GM21723 (cell line): ENCODE measurements around the gene TMCO4.
"Not testable (repeated sequence)": the region's sequence is repeated elsewhere in the genome, so short reads cannot be mapped to it uniquely, and the experiment has no call there.

Experiments
- ATAC-seq: cut with Tn5 transposase; IDR thresholded peaks from one replicate; pipeline ENCODE4 v1.9.1; 2021; ENCODE audit warnings: mild to moderate bottlenecking, moderate library complexity; ENCODE audit not compliant: unreplicated experiment

Gene TMCO4

GRCh38 chr1:19643602-19644394 is 155.9 kb downstream of the TMCO4 start, which contains the start of gene NBL1:
NBL1 (plus strand) TSS chr1:19644311; CDS start chr1:19655031, 10,720 bp downstream.
- ATAC-seq: peak; percentile 54

DNA sequence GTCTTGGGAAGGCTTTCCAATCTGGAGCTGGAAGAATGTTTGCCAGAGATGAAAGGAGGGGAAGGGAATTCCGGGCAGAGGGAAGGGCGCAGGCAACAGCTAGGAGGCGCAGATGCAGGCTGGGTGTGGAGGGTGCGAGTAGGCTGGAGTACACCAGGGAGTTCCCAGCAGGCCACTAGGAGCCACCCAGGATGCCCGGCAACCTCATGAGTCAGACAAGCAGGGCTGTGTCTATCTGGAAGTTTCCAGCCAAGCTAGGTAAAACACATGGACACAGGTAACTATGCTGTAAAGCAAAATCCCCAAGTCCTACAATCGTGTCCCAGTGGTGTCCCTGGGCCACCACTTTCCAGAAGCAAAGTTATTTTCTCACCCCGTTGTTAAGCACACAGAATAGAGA is 156.6 kb downstream of the TMCO4 start:
- ATAC-seq: no peak

- no peak for ATAC-seq
Observed at GRCh38 chr1:19640363-19641316, 159.1 kb downstream of the TMCO4 start.

GRCh38 chr1:19639999-19640362 is 159.7 kb downstream of the TMCO4 start:
- no peak for ATAC-seq

DNA sequence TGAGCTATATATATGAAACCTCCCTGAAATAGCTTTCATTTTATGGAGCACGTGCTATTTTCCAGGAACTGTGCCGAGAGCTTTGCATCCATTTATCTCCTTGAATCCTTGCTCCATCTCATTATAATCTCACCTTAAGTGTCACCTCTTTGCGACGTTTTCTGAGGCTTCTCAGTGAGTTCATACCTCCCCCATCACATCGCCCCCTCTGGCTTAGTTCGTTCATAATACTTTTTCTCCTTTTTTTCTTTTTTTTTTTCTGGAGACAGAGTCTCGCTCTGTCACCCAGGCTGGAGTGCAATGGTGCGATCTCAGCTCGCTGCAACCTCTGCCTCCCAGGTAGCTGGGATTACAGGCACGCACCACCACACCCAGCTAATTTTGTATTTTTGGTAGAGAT is 160.5 kb downstream of the TMCO4 start:
- ATAC-seq: not testable (repeated sequence)

DNA sequence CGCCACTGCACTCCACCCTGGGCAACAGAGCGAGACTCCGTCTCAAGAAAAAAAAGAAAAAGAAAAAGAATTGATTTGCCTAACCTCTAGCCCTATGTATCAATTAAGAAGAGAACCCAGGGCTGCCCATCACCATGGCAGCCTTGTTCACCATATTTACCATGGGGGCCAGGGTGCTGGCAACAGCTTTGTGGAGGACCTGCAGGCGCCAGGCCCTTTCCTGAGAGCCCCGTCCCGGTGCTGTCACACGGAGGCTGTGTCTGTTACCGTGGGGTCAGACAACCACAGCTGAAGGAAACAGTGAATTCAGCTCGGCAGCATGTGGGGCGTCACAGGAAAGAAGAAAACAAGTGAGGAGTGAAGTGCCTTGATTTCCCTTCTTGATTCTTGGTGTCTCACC is 162.1 kb downstream of the TMCO4 start:
- ATAC-seq: no peak

DNA sequence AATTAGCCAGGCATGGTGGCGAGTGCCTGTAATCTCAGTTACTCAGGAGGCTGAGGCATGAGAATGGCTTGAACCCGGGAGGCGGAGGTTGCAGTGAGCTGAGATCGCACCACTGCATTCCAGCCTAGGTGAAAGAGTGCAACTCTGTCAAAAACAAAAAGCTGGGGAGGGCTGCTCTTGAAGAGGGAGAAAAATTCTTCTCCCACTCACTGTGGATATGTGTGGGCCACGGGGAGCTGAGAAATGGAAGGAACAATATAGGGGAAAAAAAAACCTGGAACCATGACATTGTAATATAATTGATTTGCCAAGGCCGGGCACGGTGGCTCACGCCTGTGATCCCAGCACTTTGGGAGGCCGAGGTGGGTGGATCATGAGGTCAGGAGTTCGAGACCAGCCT is 163.0 kb downstream of the TMCO4 start:
- ATAC-seq: not testable (repeated sequence)

GRCh38 chr1:19636065-19636464 is 163.7 kb downstream of the TMCO4 start:
- no peak for ATAC-seq

DNA sequence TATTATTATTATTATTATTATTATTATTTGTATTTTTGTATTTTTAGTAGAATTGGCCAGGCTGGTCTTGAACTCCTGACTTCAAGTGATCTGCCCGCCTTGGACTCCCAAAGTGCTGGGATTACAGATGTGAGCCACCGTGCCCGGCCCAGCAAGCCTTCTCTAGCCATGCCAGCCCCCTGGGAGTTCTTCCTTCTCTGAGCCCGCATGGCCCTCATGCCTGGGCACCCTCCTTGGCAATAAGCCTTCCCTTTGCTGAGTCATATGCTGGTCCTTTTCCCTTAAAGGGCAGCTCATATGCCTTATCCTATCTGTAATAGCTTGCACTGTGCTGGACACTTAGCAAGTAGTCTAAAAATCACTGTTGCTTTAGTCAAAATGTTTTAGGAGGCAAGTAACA is 164.1 kb downstream of the TMCO4 start:
- ATAC-seq: no peak

DNA sequence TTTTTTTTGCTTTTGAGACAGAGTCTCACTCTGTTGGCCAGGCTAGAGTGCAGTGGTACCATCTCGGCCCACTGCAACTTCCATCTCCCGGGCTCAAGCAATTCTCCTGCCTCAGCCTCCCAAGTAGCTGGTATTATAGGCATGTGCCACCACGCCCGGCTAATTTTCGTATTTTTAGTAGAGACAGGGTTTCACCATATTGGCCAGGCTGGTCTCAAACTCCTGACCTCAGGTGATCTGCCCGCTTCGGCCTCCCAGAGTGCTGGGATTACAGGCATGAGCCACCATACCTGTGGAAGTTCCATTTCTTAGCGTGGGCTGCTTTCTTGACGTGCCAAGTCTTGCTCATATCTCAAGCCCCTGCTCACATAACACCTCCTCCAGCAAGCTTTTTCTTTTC is 164.7 kb downstream of the TMCO4 start:
- not testable (repeated sequence) for ATAC-seq

GRCh38 chr1:19633106-19633505 is 166.6 kb downstream of the TMCO4 start:
- ATAC-seq: no peak
